B cell (primary cell): Measurements from ENCODE around the gene ACAD11. TPM values are rescaled to one million over a fixed set of nuclear protein-coding genes. Genes with fewer than 3 reads are reported as not detected.

Experiments
- ATAC-seq: fragments of 200-7000 bp; cut with Tn5 transposase; one replicate; pipeline ENCODE4 v1.10.0; 2021; ENCODE audit warnings: low read depth, mild to moderate bottlenecking, moderate number of reproducible peaks, moderate library complexity
- CTCF ChIA-PET: fragments of 350-600 bp; sonication (Branson Sonifier 250); formaldehyde crosslinking; loops from one replicate; lab custom pipeline; 2021; ENCODE audit warnings: antibody characterized with exemption, inconsistent platforms; lab: Charles Lee
- POLR2A ChIA-PET: fragments of 350-600 bp; sonication (Branson Sonifier 250); formaldehyde crosslinking; loops from one replicate; lab custom pipeline; 2021; ENCODE audit warnings: antibody characterized with exemption; lab: Charles Lee
- DNase-seq: peaks from one replicate; pipeline ENCODE4 v3.0.0; 2013
- H2AFZ ChIP-seq: 2 replicates; pipeline ENCODE4 v1.6.1; 2012; ENCODE audit warnings: mild to moderate bottlenecking, low read depth, low read length; ENCODE audit not compliant: insufficient read depth, poor library complexity, severe bottlenecking
- H3K27ac ChIP-seq, 2 donors: 1 replicate in 1 of 2; 2 replicates in 1 of 2; pipeline ENCODE4 v1.5.1; 2012 to 2013; ENCODE audit warnings: low read length in 2 of 2, mild to moderate bottlenecking in 2 of 2, moderate library complexity in 1 of 2
- H3K27me3 ChIP-seq, 4 experiments: fragments of 200-600 bp in 1 of 4; sonication (generic) in 1 of 4; replicated peaks in 1 of 4; 1 replicate in 2 of 4; 2 replicates in 2 of 4; pipeline versions ENCODE4 v1.6.1 to v1.7.0; 2013 to 2016; ENCODE audit warnings: low read length in 3 of 4, mild to moderate bottlenecking in 2 of 4, mixed read lengths in 1 of 4, moderate library complexity in 1 of 4; ENCODE audit not compliant: insufficient read depth in 4 of 4, control insufficient read depth in 3 of 4; ENCODE audit errors: control extremely low read depth in 1 of 4
- H3K36me3 ChIP-seq, 2 experiments: replicated peaks in 1 of 2; 1 replicate in 1 of 2; 2 replicates in 1 of 2; pipeline versions ENCODE4 v1.6.1 to v1.7.1; 2013; ENCODE audit warnings: low read length in 1 of 2; ENCODE audit not compliant: insufficient read depth in 2 of 2, control insufficient read depth in 1 of 2; ENCODE audit errors: control extremely low read depth in 1 of 2, extremely low read depth in 1 of 2
- H3K4me1 ChIP-seq, 2 donors: fragments of 200-600 bp in 1 of 2; sonication (generic) in 1 of 2; 1 replicate in 1 of 2; 2 replicates in 1 of 2; pipeline versions ENCODE4 v1.5.1 to v1.6.1; 2013 to 2017; ENCODE audit warnings: low read length in 2 of 2; ENCODE audit not compliant: control insufficient read depth in 2 of 2, insufficient read depth in 2 of 2
- H3K4me2 ChIP-seq: replicated peaks from 2 replicates; pipeline ENCODE3; 2012; ENCODE audit warnings: mild to moderate bottlenecking, low read depth, low read length; ENCODE audit not compliant: poor library complexity, severe bottlenecking
- H3K4me3 ChIP-seq, 5 experiments: fragments of 200-600 bp in 1 of 5; sonication (generic) in 1 of 5; 1 replicate in 3 of 5; 2 replicates in 2 of 5; pipeline versions ENCODE4 v1.5.1 to v1.7.0; 2011 to 2016; ENCODE audit warnings: low read length in 4 of 5, mild to moderate bottlenecking in 4 of 5, low read depth in 2 of 5, control low read depth in 1 of 5, moderate library complexity in 1 of 5; ENCODE audit not compliant: insufficient read depth in 1 of 5; ENCODE audit errors: control extremely low read depth in 1 of 5, extremely low read depth in 1 of 5
- H3K79me2 ChIP-seq: fragments of 200-600 bp; sonication (generic); one replicate; pipeline ENCODE4 v1.6.0; 2016; ENCODE audit warnings: low read length; ENCODE audit not compliant: control insufficient read depth, insufficient read depth
- H3K9ac ChIP-seq: fragments of 200-600 bp; sonication (generic); 2 replicates; pipeline ENCODE4 v1.6.1; 2017; ENCODE audit warnings: mild to moderate bottlenecking, low read length, moderate library complexity
- H3K9me3 ChIP-seq, 3 donors: one replicate each; pipeline versions ENCODE4 v1.6.1 to v1.7.1; 2013; ENCODE audit warnings: low read length in 2 of 3; ENCODE audit not compliant: control insufficient read depth in 2 of 3, insufficient read depth in 1 of 3; ENCODE audit errors: control extremely low read depth in 1 of 3
- H4K20me1 ChIP-seq: 2 replicates; pipeline ENCODE4 v1.6.0; 2012; ENCODE audit warnings: mild to moderate bottlenecking, low read length; ENCODE audit not compliant: insufficient read depth, control insufficient read depth, poor library complexity, severe bottlenecking
- H3K27ac Mint-ChIP-seq: one replicate; pipeline ENCODE4 v1.8.0; 2021; ENCODE audit warnings: mixed read lengths
- H3K27me3 Mint-ChIP-seq: one replicate; pipeline ENCODE4 v1.8.0; 2021; ENCODE audit warnings: mixed read lengths
- H3K4me1 Mint-ChIP-seq: one replicate; pipeline ENCODE4 v1.8.0; 2021; ENCODE audit warnings: mixed read lengths
- H3K4me3 Mint-ChIP-seq: one replicate; pipeline ENCODE4 v1.8.0; 2021; ENCODE audit warnings: mixed read lengths
- H3K9me3 Mint-ChIP-seq: one replicate; pipeline ENCODE4 v1.8.0; 2022; ENCODE audit warnings: mixed read lengths; ENCODE audit not compliant: insufficient read depth
- EZH2 ChIP-seq: IDR thresholded peaks from 2 replicates; pipeline ENCODE4 v1.6.1; 2012; ENCODE audit warnings: borderline replicate concordance, low read depth, mild to moderate bottlenecking, moderate library complexity, low read length; ENCODE audit not compliant: insufficient read depth, poor library complexity, severe bottlenecking
- WGBS: methylation state at CpG from one replicate; pipeline ENCODE4 v1.1.5; 2013; ENCODE audit warnings: missing lambda C conversion rate; ENCODE audit not compliant: insufficient coverage; 5-methylcytosine and 5-hydroxymethylcytosine counted together
- intact Hi-C: fragments of 100-400 bp; cut with micrococcal nuclease; formaldehyde crosslinking; loops from one replicate; pipeline ENCODE4 v1.10.0; 2022
- polyA plus RNA-seq: library from polyadenylated mRNA; depleted of rRNA; stranded (reverse); fragments of >200 nt; gene quantifications from 2 replicates; pipeline ENCODE4 v1.2.3, GENCODE V29; 2012
- total RNA-seq, 2 donors: library from RNA; stranded (reverse); fragments of 120-200 nt in 1 of 2; gene quantifications; 1 replicate in 1 of 2; 2 replicates in 1 of 2; pipeline versions ENCODE4 v1.2.3 to v1.2.4, GENCODE V29; 2013 to 2022
- TF ChIP-seq, protein P1 (sequence below): fragments of 200-600 bp; IDR thresholded peaks from one replicate; pipeline ENCODE4 v1.8.0; 2022; ENCODE audit warnings: antibody characterized with exemption, mild to moderate bottlenecking

The ACAD11 gene
- total and polyA plus RNA-seq, 2 donors (not counting 1 experiment from before 2014, with no cell fraction given) = 23.4 to 26.9 TPM

- Histone ChIP-seq H2AFZ (no peak overlapping the region), H3K9me3 (no peaks in the 10 kb centered on the region), H3K79me2 (no peaks in the 10 kb centered on the region), H3K9ac (no peak overlapping the region), H3K27me3 (no peaks in the 10 kb centered on the region), H4K20me1 (no peaks in the 10 kb centered on the region), H3K4me3 (no peak overlapping the region), H3K4me1 (no peaks in the 10 kb centered on the region), H3K27ac (no peak overlapping the region), H3K4me2 (no peak overlapping the region), H3K36me3 (peaks cover 0 to 16% of the 10 kb centered on the region in 2 experiments)
- intact Hi-C loops = no loop called here
- Mint-ChIP-seq H3K9me3 (no peaks in the 10 kb centered on the region), H3K4me3 (no peak overlapping the region), H3K27me3 (no peaks in the 10 kb centered on the region), H3K27ac (no peak overlapping the region), H3K4me1 (peaks cover 2% of the 10 kb centered on the region)
- TF ChIP-seq EZH2 = no peak
- TF ChIP-seq, protein P1, sequence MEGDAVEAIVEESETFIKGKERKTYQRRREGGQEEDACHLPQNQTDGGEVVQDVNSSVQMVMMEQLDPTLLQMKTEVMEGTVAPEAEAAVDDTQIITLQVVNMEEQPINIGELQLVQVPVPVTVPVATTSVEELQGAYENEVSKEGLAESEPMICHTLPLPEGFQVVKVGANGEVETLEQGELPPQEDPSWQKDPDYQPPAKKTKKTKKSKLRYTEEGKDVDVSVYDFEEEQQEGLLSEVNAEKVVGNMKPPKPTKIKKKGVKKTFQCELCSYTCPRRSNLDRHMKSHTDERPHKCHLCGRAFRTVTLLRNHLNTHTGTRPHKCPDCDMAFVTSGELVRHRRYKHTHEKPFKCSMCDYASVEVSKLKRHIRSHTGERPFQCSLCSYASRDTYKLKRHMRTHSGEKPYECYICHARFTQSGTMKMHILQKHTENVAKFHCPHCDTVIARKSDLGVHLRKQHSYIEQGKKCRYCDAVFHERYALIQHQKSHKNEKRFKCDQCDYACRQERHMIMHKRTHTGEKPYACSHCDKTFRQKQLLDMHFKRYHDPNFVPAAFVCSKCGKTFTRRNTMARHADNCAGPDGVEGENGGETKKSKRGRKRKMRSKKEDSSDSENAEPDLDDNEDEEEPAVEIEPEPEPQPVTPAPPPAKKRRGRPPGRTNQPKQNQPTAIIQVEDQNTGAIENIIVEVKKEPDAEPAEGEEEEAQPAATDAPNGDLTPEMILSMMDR = no peak
- ATAC-seq (no peak), DNase-seq (no peak)
- ChIA-PET CTCF (interaction anchor here (0.6 to 6.0 kb wide), 5 partner anchors 13 to 286 kb away, joined by 3 to 86 read pairs (median 4); no protein-coding TSS in a partner anchor), POLR2A (no interaction called here)
Measured at GRCh38 chr3:132638706-132639105, 20.9 kb downstream of the ACAD11 start.

GRCh38 chr3:132637590-132637989, 22.0 kb downstream of the ACAD11 start:
- POLR2A ChIA-PET = no interaction called here
- no peak overlapping the region for H3K4me3 Mint-ChIP-seq

More at GRCh38 chr3:132637590-132637989, 22.0 kb downstream of the ACAD11 start:
- no peak for ATAC-seq
- no peak overlapping the region for H3K4me2 ChIP-seq
- no peak for DNase-seq
- H3K4me1 ChIP-seq = no peaks in the 10 kb centered on the region
- no peaks in the 10 kb centered on the region for H3K9me3 ChIP-seq
- no peak overlapping the region for H3K27ac Mint-ChIP-seq
- no CpG with 5 or more reads among the region's 1 CpG for WGBS
- intact Hi-C loops = no loop called here
- CTCF ChIA-PET = no interaction called here
- H3K36me3 ChIP-seq = peaks cover 0 to 16% of the 10 kb centered on the region in 2 experiments
- no peaks in the 10 kb centered on the region for H4K20me1 ChIP-seq
- H3K79me2 ChIP-seq = no peaks in the 10 kb centered on the region
- no peak overlapping the region for H3K4me3 ChIP-seq
- no peak overlapping the region for H2AFZ ChIP-seq
- H3K27ac ChIP-seq = no peak overlapping the region
- no peaks in the 10 kb centered on the region for H3K27me3 ChIP-seq
- TF ChIP-seq, protein P1 = no peak
- no peak for TF ChIP-seq EZH2
- no peaks in the 10 kb centered on the region for H3K9me3 Mint-ChIP-seq
- peaks cover 2% of the 10 kb centered on the region for H3K4me1 Mint-ChIP-seq
- H3K27me3 Mint-ChIP-seq = no peaks in the 10 kb centered on the region
- no peak overlapping the region for H3K9ac ChIP-seq
